AG09319 (cell line): Measurements from ENCODE around the gene NPB.

ENCODE experiments used
- DNase-seq: peaks from one replicate; pipeline ENCODE4 v3.0.0-alpha.2; 2010; ENCODE audit warnings: low read depth; ENCODE audit errors: extremely low read depth
- TF ChIP-seq, protein P1 (sequence below): IDR thresholded peaks from 2 replicates; pipeline ENCODE4 v1.5.1; 2011; ENCODE audit warnings: low read depth, mild to moderate bottlenecking, inconsistent platforms, low read length, moderate library complexity

NPB gene

GRCh38 chr17:81911277-81911961 is 9.4 kb downstream of the NPB start, which contains the start of gene PCYT2:
TSS of gene PCYT2 (minus strand) at chr17:81911399. CDS start at chr17:81911355, 44 bp downstream.
- TF ChIP-seq, protein P1, sequence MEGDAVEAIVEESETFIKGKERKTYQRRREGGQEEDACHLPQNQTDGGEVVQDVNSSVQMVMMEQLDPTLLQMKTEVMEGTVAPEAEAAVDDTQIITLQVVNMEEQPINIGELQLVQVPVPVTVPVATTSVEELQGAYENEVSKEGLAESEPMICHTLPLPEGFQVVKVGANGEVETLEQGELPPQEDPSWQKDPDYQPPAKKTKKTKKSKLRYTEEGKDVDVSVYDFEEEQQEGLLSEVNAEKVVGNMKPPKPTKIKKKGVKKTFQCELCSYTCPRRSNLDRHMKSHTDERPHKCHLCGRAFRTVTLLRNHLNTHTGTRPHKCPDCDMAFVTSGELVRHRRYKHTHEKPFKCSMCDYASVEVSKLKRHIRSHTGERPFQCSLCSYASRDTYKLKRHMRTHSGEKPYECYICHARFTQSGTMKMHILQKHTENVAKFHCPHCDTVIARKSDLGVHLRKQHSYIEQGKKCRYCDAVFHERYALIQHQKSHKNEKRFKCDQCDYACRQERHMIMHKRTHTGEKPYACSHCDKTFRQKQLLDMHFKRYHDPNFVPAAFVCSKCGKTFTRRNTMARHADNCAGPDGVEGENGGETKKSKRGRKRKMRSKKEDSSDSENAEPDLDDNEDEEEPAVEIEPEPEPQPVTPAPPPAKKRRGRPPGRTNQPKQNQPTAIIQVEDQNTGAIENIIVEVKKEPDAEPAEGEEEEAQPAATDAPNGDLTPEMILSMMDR = no peak
- no peak for DNase-seq

- TF ChIP-seq, protein P1 = no peak
- no peak for DNase-seq
Measured at GRCh38 chr17:81911969-81912368, 9.9 kb downstream of the NPB start.

- DNase-seq = no peak
- TF ChIP-seq, protein P1 = no peak
Measured at GRCh38 chr17:81912441-81913309, 10.6 kb downstream of the NPB start.

GRCh38 chr17:81913394-81914102 is 11.5 kb downstream of the NPB start:
- TF ChIP-seq, protein P1 = no peak
- DNase-seq = no peak

- DNase-seq = no peak
- TF ChIP-seq, protein P1 = no peak
Measured at GRCh38 chr17:81914103-81914850, 12.2 kb downstream of the NPB start.

- no peak for DNase-seq
- TF ChIP-seq, protein P1 = no peak
Measured at GRCh38 chr17:81915331-81915730, 13.3 kb downstream of the NPB start.
